ENCODE measurements around the gene VGLL4.

Gene VGLL4

DNA sequence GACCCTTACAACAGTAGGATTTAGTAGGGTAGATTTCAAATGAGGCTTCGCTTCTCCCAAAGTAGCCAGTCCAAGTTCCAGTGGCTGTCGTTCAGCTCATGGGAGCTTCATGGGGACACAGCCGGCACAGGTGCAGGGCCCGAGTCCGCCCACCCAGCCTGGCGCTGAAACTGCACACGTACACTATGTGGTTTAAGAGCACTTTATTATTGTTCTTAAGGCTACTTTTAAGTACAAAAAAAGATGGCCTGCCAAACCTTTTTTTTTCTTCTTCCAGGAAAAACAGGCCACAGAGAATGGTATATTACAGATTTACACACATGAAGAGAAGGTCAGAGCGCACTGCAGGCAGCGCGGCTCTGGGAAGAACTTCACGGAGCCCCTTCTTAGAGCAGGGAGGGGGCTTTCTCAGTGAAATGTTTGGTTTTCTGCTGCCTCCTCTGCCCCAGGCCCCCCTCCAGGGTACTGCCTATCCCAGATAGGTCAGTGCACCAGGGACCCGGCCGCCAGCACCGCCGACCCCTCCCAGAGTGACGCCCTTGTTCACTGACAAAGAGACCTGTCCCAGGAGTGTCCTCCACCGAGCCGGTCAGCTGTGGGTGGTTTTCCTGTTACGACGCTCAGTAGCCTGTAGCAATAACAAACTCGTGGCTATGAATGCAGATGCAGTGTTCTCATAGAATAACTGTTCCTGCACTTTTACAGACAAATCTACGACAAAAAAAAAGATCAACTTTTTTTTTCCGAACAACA, 87.7 kb downstream of the VGLL4 start:
- DNase-seq (ENCODE audit: low read depth): no peak
- H3K4me3 ChIP-seq (ENCODE audit: control insufficient read depth, low read depth, low read length): no peak overlapping the region
- TF ChIP-seq, protein P1, sequence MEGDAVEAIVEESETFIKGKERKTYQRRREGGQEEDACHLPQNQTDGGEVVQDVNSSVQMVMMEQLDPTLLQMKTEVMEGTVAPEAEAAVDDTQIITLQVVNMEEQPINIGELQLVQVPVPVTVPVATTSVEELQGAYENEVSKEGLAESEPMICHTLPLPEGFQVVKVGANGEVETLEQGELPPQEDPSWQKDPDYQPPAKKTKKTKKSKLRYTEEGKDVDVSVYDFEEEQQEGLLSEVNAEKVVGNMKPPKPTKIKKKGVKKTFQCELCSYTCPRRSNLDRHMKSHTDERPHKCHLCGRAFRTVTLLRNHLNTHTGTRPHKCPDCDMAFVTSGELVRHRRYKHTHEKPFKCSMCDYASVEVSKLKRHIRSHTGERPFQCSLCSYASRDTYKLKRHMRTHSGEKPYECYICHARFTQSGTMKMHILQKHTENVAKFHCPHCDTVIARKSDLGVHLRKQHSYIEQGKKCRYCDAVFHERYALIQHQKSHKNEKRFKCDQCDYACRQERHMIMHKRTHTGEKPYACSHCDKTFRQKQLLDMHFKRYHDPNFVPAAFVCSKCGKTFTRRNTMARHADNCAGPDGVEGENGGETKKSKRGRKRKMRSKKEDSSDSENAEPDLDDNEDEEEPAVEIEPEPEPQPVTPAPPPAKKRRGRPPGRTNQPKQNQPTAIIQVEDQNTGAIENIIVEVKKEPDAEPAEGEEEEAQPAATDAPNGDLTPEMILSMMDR (IDR thresholded peaks at IDR 0.05; ENCODE audit: control insufficient read depth, insufficient read depth, low read depth, low read length, missing control alignments): no peak

DNA sequence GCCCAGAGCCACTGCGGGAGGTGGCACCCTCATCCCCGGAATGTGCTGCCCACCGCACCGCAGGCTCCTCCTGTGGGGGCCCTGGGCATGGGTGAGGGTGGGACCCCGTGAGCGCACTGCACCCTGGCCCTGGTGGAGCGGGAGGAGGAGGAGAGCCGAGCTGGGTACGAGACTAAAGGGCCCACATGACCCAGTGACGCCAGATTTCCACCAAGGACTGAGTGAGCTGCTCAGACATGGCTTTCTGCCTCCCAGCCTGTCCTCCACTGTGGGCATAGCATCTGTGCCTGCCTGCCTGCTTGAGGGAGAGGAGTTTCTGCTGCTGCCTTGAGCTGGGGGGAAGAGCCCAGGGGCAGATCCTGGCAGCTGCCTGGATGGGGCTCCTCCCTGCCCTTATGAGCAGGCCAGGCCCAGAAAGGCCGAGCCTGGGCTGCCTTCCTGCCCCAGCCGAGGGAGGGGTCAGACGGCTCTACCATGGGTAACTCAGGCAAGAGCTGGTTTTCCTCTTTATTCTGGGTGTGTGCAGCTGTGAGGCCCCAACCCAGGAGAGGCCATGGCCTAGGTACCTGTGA, 88.4 kb downstream of the VGLL4 start:
- TF ChIP-seq, protein P1 (IDR thresholded peaks at IDR 0.05; ENCODE audit: control insufficient read depth, insufficient read depth, low read depth, low read length, missing control alignments): no peak
- DNase-seq (ENCODE audit: low read depth): no peak
- no peak overlapping the region for H3K4me3 ChIP-seq (ENCODE audit: control insufficient read depth, low read depth, low read length)

DNA sequence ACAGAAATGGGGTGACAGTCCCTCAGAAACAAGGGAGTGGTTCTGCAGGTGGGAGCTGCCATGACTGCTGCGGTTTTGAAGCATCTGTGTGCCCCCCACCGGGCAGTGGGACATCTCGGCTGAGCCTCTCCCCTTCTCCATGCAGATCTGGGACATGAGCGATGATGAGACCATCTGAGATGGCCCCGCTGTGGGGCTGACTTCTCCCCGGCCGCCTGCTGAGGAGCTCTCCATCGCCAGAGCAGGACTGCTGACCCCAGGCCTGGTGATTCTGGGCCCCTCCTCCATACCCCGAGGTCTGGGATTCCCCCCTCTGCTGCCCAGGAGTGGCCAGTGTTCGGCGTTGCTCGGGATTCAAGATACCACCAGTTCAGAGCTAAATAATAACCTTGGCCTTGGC, 89.0 kb downstream of the VGLL4 start:
- TF ChIP-seq, protein P1 (IDR thresholded peaks at IDR 0.05; ENCODE audit: control insufficient read depth, insufficient read depth, low read depth, low read length, missing control alignments): no peak
- no peak overlapping the region for H3K4me3 ChIP-seq (ENCODE audit: control insufficient read depth, low read depth, low read length)
- DNase-seq (ENCODE audit: low read depth): no peak

DNA sequence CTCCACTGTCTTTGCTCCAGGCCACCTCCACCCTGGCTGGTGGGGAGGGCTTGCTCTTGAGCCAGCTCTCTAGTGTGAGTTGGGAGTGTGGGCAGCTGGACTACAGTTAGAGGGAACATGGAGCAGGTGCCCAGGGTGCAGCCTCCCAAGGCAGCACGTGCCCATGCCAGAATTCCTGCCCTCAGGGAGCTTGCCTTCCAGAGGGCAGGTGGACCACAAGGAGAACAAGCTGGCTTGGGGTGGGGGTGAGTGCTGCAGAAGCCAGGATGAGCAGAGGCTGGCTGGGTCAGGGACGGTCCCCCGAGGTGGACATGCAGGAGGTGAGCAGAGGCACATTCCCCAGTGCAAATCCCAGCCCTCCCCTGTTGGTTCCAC, 89.5 kb downstream of the VGLL4 start:
- no peak overlapping the region for H3K4me3 ChIP-seq (ENCODE audit: control insufficient read depth, low read depth, low read length)
- TF ChIP-seq, protein P1 (IDR thresholded peaks at IDR 0.05; ENCODE audit: control insufficient read depth, insufficient read depth, low read depth, low read length, missing control alignments): no peak
- no peak for DNase-seq (ENCODE audit: low read depth)

DNA sequence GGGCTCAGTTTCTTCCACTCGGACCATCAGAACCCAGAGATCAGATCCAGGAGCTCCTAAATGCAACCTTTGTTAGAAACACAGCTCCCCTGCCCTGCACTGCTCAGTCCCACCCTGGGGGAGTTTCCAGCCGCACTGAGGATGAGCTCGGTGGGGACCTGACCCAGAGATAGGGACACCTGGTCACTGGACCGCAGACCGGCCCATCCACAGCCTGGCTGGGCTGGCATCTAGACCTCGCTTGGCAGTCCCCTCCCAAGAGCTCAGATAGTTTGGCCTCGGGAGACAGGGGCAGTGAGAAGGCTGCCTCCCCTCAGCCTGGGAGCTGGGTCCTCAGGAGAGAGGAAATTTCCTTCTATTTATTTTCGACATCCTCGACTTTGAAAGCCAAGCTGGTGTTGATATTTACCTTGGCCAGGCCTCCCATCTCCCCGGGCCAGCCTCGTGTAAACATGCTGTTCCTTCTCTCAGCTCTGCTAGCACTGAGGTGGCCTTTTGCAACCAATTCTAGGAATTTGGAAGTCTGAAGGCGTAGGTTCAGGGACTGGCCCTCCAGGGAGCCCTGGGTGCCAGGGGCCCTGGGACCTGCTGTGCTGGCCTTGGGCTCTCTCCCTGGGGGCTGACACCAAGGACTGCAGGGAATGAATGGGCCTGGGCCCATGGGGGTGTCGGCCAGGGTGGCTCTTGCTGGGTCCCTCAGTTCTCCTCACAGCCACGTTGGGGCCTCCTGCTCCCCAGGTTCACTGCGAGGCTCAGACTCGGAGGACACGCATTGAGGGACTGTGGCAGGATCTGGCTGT, 90.1 kb downstream of the VGLL4 start:
- no peak for DNase-seq (ENCODE audit: low read depth)
- no peak overlapping the region for H3K4me3 ChIP-seq (ENCODE audit: control insufficient read depth, low read depth, low read length)
- TF ChIP-seq, protein P1 (IDR thresholded peaks at IDR 0.05; ENCODE audit: control insufficient read depth, insufficient read depth, low read depth, low read length, missing control alignments): no peak

DNA sequence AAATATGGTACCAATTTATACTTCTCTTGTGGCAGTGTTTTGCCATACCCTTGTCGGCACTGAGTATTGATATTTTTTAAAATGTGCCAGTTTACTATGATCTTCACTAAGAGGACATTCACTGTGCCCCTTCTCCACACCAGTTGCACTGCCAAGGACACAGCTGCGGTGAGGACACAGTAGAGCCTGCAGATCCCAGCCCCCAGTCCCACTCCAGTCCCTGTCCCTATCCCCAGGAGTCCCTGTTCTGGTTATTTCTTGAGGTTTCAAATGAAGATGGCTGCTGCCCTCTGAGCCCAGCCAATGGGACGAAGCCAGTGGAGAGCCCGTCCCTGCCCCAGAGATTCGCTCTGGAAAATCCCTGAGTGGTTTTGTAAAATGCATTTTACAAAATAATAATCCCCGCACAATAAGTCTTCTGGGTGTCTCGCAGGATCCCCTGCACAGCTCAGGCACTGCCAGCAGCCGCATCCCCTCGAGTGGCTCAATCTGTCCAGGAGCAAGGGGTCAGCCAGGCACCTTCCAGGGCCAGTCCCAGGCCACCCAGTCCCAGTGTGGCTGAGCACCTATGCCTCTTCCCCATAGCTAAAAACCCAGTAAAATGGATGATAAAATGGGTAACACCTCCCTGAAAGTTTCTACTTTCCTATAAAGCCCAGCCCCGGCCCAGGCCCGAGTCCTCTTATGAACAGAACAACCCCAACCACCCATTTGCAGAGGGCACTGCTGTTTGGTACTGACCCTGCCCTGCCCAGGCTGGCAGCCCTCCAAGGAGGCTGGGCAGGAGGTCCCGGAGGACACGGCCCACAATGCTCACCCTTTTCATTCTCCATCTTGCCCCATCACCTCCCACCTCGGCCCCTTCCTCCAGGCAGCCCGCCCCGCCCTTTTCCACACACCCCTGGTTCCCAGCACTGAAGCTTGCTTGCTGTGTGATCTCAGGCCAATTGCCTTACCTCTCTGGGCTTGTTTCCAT, 91.1 kb downstream of the VGLL4 start:
- TF ChIP-seq, protein P1 (IDR thresholded peaks at IDR 0.05; ENCODE audit: control insufficient read depth, insufficient read depth, low read depth, low read length, missing control alignments): no peak
- no peak for DNase-seq (ENCODE audit: low read depth)
- H3K4me3 ChIP-seq (ENCODE audit: control insufficient read depth, low read depth, low read length): no peak overlapping the region
